KMS-11 (cell line): ENCODE data around the gene CELF2.

Source experiments
- H2AFZ ChIP-seq: fragments of 200-600 bp; sonication (generic); 2 replicates; pipeline ENCODE4 v1.6.1; 2016; ENCODE audit warnings: antibody characterized with exemption, mixed run types, low read depth
- H3K27ac ChIP-seq: fragments of 200-600 bp; sonication (generic); 2 replicates; pipeline ENCODE4 v1.6.1; 2016; ENCODE audit warnings: mild to moderate bottlenecking, mixed run types
- H3K27me3 ChIP-seq: fragments of 200-600 bp; sonication (generic); 2 replicates; pipeline ENCODE4 v1.6.1; 2017; ENCODE audit warnings: mild to moderate bottlenecking, low read depth, mixed run types, moderate library complexity; ENCODE audit not compliant: insufficient read depth
- H3K36me3 ChIP-seq: fragments of 200-600 bp; sonication (generic); 2 replicates; pipeline ENCODE4 v1.6.1; 2017; ENCODE audit warnings: mild to moderate bottlenecking, mixed run types; ENCODE audit not compliant: insufficient read depth
- H3K4me1 ChIP-seq: fragments of 200-600 bp; sonication (generic); 2 replicates; pipeline ENCODE4 v1.6.1; 2016; ENCODE audit warnings: mild to moderate bottlenecking, low read depth, mixed run types; ENCODE audit not compliant: poor library complexity, severe bottlenecking
- H3K4me2 ChIP-seq: fragments of 200-600 bp; sonication (generic); 2 replicates; pipeline ENCODE4 v1.7.0; 2016; ENCODE audit warnings: mild to moderate bottlenecking, mixed run types
- H3K4me3 ChIP-seq: fragments of 200-600 bp; sonication (generic); IDR thresholded peaks from 2 replicates; pipeline ENCODE4 v1.6.1; 2017; ENCODE audit warnings: low read depth, low read length, mixed read lengths; ENCODE audit not compliant: insufficient read depth
- H3K79me2 ChIP-seq: fragments of 200-600 bp; sonication (generic); 2 replicates; pipeline ENCODE4 v1.6.1; 2016; ENCODE audit warnings: low read depth, mixed run types; ENCODE audit not compliant: insufficient read depth
- H3K9ac ChIP-seq: fragments of 200-600 bp; sonication (generic); 2 replicates; pipeline ENCODE4 v1.6.1; 2016; ENCODE audit warnings: mild to moderate bottlenecking, mixed run types
- H4K20me1 ChIP-seq: fragments of 200-600 bp; sonication (generic); 2 replicates; pipeline ENCODE4 v1.6.1; 2016; ENCODE audit warnings: mild to moderate bottlenecking, mixed run types; ENCODE audit not compliant: insufficient read depth
- TF ChIP-seq, protein P1 (sequence below): fragments of 200-600 bp; sonication (generic); conservative IDR thresholded peaks from 2 replicates; pipeline ENCODE4 v1.6.1; 2017; ENCODE audit warnings: low read depth, mild to moderate bottlenecking, antibody characterized with exemption, low read length, moderate library complexity, mixed read lengths

The CELF2 gene

DNA sequence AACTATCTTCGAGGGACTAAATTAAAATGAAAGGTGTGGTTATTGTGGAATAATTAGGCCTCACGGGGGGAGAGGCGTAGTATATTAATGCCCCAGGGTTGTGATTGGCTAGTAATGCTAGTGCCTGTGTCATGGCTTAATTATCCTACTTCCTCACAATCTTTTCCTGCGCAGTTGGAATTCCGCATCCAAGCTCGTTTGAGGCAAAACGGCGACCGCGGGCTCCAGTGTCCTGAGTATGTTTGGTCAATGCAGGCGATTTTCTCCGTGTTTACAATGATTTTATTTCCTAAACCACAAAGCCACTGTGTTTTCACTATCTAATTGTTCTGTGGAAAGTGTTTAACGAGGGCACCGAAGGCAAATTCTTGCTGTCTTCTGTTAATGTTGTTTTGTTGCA is 282.9 kb downstream of the CELF2 start:
- no peak overlapping the region for H3K4me3 ChIP-seq
- no peaks in the 10 kb centered on the region for H3K27me3 ChIP-seq
- no peak overlapping the region for H2AFZ ChIP-seq
- H4K20me1 ChIP-seq, result no peaks in the 10 kb centered on the region
- no peaks in the 10 kb centered on the region for H3K79me2 ChIP-seq
- no peaks in the 10 kb centered on the region for H3K4me1 ChIP-seq
- TF ChIP-seq, protein P1, sequence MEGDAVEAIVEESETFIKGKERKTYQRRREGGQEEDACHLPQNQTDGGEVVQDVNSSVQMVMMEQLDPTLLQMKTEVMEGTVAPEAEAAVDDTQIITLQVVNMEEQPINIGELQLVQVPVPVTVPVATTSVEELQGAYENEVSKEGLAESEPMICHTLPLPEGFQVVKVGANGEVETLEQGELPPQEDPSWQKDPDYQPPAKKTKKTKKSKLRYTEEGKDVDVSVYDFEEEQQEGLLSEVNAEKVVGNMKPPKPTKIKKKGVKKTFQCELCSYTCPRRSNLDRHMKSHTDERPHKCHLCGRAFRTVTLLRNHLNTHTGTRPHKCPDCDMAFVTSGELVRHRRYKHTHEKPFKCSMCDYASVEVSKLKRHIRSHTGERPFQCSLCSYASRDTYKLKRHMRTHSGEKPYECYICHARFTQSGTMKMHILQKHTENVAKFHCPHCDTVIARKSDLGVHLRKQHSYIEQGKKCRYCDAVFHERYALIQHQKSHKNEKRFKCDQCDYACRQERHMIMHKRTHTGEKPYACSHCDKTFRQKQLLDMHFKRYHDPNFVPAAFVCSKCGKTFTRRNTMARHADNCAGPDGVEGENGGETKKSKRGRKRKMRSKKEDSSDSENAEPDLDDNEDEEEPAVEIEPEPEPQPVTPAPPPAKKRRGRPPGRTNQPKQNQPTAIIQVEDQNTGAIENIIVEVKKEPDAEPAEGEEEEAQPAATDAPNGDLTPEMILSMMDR, result no peak
- no peak overlapping the region for H3K9ac ChIP-seq
- no peak overlapping the region for H3K4me2 ChIP-seq
- no peak overlapping the region for H3K27ac ChIP-seq
- no peaks in the 10 kb centered on the region for H3K36me3 ChIP-seq

DNA sequence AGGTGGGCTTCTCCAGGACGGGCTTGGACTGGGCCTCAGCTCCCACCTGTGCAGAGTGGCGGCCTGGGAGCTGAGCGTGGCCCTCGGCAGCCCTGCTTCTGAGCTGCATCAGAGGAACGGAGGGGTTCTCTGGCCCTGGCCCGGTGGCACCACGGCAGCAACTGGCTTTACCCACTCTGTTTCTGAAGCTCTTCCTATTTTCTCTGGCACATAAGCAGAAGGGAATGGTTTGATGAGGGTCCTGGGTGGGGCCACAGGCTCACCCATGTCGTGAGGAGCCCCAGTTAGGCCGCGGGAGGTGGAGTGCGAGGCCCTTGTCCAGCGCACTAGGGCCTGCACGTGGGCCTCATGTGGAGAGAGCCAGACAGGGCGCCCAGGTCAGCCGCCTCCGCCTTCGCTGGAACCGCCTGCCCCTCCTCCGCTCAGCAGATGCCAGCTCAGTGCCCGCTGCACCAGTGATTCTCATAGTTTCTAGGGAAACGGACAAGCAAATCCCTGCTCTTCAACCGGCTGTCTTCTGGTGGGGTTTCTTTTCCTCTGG is 284.0 kb downstream of the CELF2 start:
- H3K27me3 ChIP-seq, result no peaks in the 10 kb centered on the region
- H3K4me2 ChIP-seq, result no peak overlapping the region
- H3K27ac ChIP-seq, result no peak overlapping the region
- no peak overlapping the region for H2AFZ ChIP-seq
- no peak overlapping the region for H3K9ac ChIP-seq
- no peaks in the 10 kb centered on the region for H4K20me1 ChIP-seq
- H3K79me2 ChIP-seq, result no peaks in the 10 kb centered on the region
- H3K36me3 ChIP-seq, result no peaks in the 10 kb centered on the region
- TF ChIP-seq, protein P1, result no peak
- H3K4me3 ChIP-seq, result no peak overlapping the region
- no peaks in the 10 kb centered on the region for H3K4me1 ChIP-seq

DNA sequence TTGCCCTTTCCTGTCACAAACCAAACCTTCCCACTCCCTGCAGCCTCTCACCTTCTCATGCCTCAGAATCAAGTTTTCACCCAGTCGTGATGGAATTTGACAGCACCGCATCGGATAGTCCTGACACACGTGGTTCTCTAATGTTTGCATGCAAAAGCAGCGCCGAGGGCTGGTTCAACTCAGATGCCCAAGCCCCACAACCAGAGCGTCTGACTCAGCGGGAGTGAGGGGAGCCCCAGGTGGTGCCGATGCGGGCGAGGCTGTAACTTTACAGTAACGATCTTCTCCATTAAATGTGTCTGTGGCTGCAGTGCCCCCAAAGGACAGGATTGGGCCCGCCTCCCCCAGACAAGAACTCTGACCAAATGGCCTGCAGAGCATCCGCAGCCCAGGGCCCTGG is 284.5 kb downstream of the CELF2 start:
- Histone ChIP-seq H3K4me3 (no peak overlapping the region), H3K27me3 (no peaks in the 10 kb centered on the region), H4K20me1 (no peaks in the 10 kb centered on the region), H3K27ac (no peak overlapping the region), H3K4me2 (no peak overlapping the region), H3K79me2 (no peaks in the 10 kb centered on the region), H2AFZ (no peak overlapping the region), H3K36me3 (no peaks in the 10 kb centered on the region), H3K4me1 (no peaks in the 10 kb centered on the region), H3K9ac (no peak overlapping the region)
- TF ChIP-seq, protein P1, result no peak

DNA sequence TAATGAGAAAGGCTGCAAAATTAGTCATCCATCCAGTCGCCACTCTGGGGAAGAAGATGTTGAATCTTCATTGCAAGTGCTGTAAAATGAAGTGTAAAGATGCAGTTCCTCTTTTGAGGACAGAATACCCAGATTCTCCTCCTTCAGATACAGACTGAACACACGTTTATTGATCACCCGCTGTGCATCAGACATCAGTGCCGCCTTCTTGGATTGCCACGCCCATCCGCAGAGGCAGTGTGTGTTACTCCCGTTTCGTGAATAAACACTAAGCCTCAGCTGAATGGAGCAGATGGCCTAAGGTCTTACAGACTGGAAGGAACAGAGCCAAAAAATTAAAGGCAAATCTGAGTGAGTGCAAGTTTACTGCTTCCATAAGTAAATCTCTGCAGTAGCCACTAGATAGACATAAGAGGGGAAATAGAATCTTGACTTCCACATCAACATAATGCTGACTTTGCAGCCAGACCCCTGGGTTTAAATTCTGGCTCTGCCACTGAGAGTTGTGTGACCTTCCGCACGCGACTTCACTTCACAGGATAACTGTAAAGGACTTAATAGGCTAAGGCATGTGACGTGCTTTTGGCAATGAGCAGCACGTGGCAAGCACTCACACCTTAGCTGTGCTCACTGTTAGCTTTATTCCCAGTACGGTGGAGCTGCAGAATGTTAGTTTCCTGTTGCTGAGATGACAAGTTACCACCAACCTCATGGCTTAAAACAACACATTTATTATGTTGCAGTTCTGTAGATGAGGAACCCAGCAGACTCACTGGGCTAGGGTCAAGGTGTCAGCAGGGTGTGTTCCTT is 285.9 kb downstream of the CELF2 start:
- no peak overlapping the region for H3K27ac ChIP-seq
- H2AFZ ChIP-seq, result no peak overlapping the region
- H3K4me3 ChIP-seq, result no peak overlapping the region
- H3K79me2 ChIP-seq, result no peaks in the 10 kb centered on the region
- TF ChIP-seq, protein P1, result no peak
- H3K4me2 ChIP-seq, result no peak overlapping the region
- H3K36me3 ChIP-seq, result no peaks in the 10 kb centered on the region
- no peak overlapping the region for H3K9ac ChIP-seq
- no peaks in the 10 kb centered on the region for H3K27me3 ChIP-seq
- no peaks in the 10 kb centered on the region for H4K20me1 ChIP-seq
- no peaks in the 10 kb centered on the region for H3K4me1 ChIP-seq
